ENCODE measurements around the gene TDRD3. TPM values are rescaled to one million over a fixed set of nuclear protein-coding genes. Genes with fewer than 3 reads are reported as not detected.

Gene TDRD3
- polyA plus RNA-seq, 4 donors: 32.9 to 40.9 (median 38.5) TPM

GRCh38 chr13:60623151-60623550 is 226.1 kb downstream of the TDRD3 start:
- DNase-seq (ENCODE audit: low read depth in 4 of 4, low spot score in 3 of 4): no peak

Other genes with a start within 250 kb of the TDRD3 start
- 10 to 100 TPM; 11.9 to 14.5 (median 12.7) TPM for gene DIAPH3, start 233.3 kb upstream of the TDRD3 start, polyA plus RNA-seq (ENCODE audit: insufficient read length in 4 of 4)